A549 (cell line): ENCODE data around the gene RAD51AP2. TPM values are rescaled to one million over a fixed set of nuclear protein-coding genes. Genes with fewer than 3 reads are reported as not detected.

Experiments used
- ATAC-seq, 2 experiments: fragments of 200-7000 bp in 1 of 2; fragments of >200 bp in 1 of 2; cut with Nextera tagmentation in 1 of 2; cut with Tn5 transposase in 1 of 2; 3 replicates each; pipeline versions ENCODE4 v1.8.0 to v1.9.1; 2018 to 2020; ENCODE audit warnings: mild to moderate bottlenecking in 1 of 2, moderate library complexity in 1 of 2
- CTCF ChIA-PET: fragments of 300-600 bp; sonication (Branson Sonifier 250); formaldehyde crosslinking; extraction: SDS; loops from one replicate; lab custom pipeline; 2021; ENCODE audit warnings: antibody characterized with exemption, inconsistent platforms; lab: Yijun Ruan, JAX
- POLR2A ChIA-PET: fragments of 350-600 bp; formaldehyde crosslinking; extraction: SDS; loops from one replicate; lab custom pipeline; 2021; ENCODE audit warnings: antibody characterized with exemption, inconsistent platforms; lab: Yijun Ruan, JAX
- DNase-seq, 2 experiments: peaks; one replicate each; pipeline versions ENCODE4 v3.0.0 to v3.0.0-alpha.2; 2011 to 2016; ENCODE audit warnings: low read depth in 1 of 2, low spot score in 1 of 2
- FAIRE-seq: peaks from 2 replicates; lab custom pipeline; 2011; peaks lifted over from hg19 to GRCh38; lab: Jason Lieb, UNC
- H3K27ac ChIP-seq, 2 experiments: fragments of >200 bp; sonication (Bioruptor Twin); formaldehyde crosslinking; 3 replicates each; pipeline ENCODE4 v1.5.1; 2016 to 2017
- H3K4me1 ChIP-seq: fragments of >200 bp; sonication (Bioruptor Twin); formaldehyde crosslinking; 3 replicates; pipeline ENCODE4 v1.6.1; 2016
- H3K4me2 ChIP-seq: fragments of >200 bp; sonication (Bioruptor Twin); formaldehyde crosslinking; 3 replicates; pipeline ENCODE4 v1.6.1; 2016
- H3K4me3 ChIP-seq: fragments of >200 bp; sonication (Bioruptor Twin); formaldehyde crosslinking; 3 replicates; pipeline ENCODE4 v1.5.1; 2016
- H3K9me3 ChIP-seq: fragments of >200 bp; sonication (Bioruptor Twin); formaldehyde crosslinking; 3 replicates; pipeline ENCODE4 v1.6.1; 2016
- BHLHE40 ChIP-seq: IDR thresholded peaks from 2 replicates; pipeline ENCODE4 v1.6.1; 2012; ENCODE audit warnings: low read depth, low read length, inconsistent platforms
- CBX8 ChIP-seq: fragments of 200-600 bp; sonication (generic); IDR thresholded peaks from 2 replicates; pipeline ENCODE4 v1.6.1; 2016
- ESRRA ChIP-seq: fragments of 150-350 bp; IDR thresholded peaks from 2 replicates; pipeline ENCODE4 v1.6.1; 2014; ENCODE audit warnings: mild to moderate bottlenecking, low read length, borderline replicate concordance
- FOSB ChIP-seq: fragments of 250-450 bp; sonication (Bioruptor Pico); IDR thresholded peaks from 2 replicates; pipeline ENCODE4 v1.5.0; 2020; ENCODE audit warnings: mild to moderate bottlenecking, moderate library complexity
- FOSL2 ChIP-seq, 2 experiments: fragments of 450-650 bp in 1 of 2; fragments of >200 bp in 1 of 2; sonication (Bioruptor Twin) in 1 of 2; formaldehyde crosslinking; IDR thresholded peaks; 2 replicates each; pipeline versions ENCODE4 v1.5.0 to v1.6.1; 2016 to 2020; ENCODE audit warnings: mild to moderate bottlenecking in 1 of 2, moderate library complexity in 1 of 2
- GATA3 ChIP-seq: IDR thresholded peaks from 2 replicates; pipeline ENCODE4 v1.6.1; 2012; ENCODE audit warnings: borderline replicate concordance
- MAFK ChIP-seq: fragments of 450-650 bp; IDR thresholded peaks from 2 replicates; pipeline ENCODE4 v1.6.1; 2014; ENCODE audit not compliant: partially characterized antibody
- NFE2L2 ChIP-seq: fragments of 150-350 bp; conservative IDR thresholded peaks from 2 replicates; pipeline ENCODE4 v1.6.1; 2014; ENCODE audit warnings: low read length
- NPAS2 ChIP-seq: fragments of 250-450 bp; sonication (Bioruptor Pico); IDR thresholded peaks from 2 replicates; pipeline ENCODE4 v1.8.0; 2022; ENCODE audit warnings: mild to moderate bottlenecking, moderate library complexity, borderline replicate concordance
- RARB ChIP-seq: fragments of 250-450 bp; sonication (Bioruptor Pico); IDR thresholded peaks from 2 replicates; pipeline ENCODE4 v1.8.0; 2021; ENCODE audit warnings: mild to moderate bottlenecking, moderate library complexity
- RNF2 ChIP-seq: fragments of 200-600 bp; sonication (generic); IDR thresholded peaks from 2 replicates; pipeline ENCODE4 v1.6.1; 2016; ENCODE audit warnings: low read depth, mild to moderate bottlenecking, antibody characterized with exemption, moderate library complexity, borderline replicate concordance
- ZC3H11A ChIP-seq: fragments of 450-650 bp; IDR thresholded peaks from 2 replicates; pipeline ENCODE4 v1.6.1; 2014; ENCODE audit warnings: antibody characterized with exemption, mild to moderate bottlenecking
- ZFP36 ChIP-seq: fragments of 450-650 bp; IDR thresholded peaks from 2 replicates; pipeline ENCODE4 v1.6.1; 2014; ENCODE audit warnings: borderline replicate concordance; ENCODE audit not compliant: partially characterized antibody
- ZNF302 ChIP-seq: fragments of 250-450 bp; sonication (Bioruptor Pico); IDR thresholded peaks from 2 replicates; pipeline ENCODE4 v1.9.0; 2021; ENCODE audit warnings: inconsistent platforms, mild to moderate bottlenecking, moderate library complexity
- polyA plus RNA-seq, 4 experiments: library from polyadenylated mRNA; depleted of rRNA in 3 of 4; stranded (reverse); fragments of >200 nt; fragmentation: RNase III in 1 of 4; extraction: RNeasy Plus Mini Kit Qiagen cat#74134 plus additional on column Dnase treatment in 1 of 4; gene quantifications; 2 replicates in 3 of 4; 3 replicates in 1 of 4; pipeline ENCODE4 v1.2.3, GENCODE V29; 2011 to 2017
- TF ChIP-seq, protein P1 (sequence below): fragments of >200 bp; sonication (Bioruptor Twin); formaldehyde crosslinking; IDR thresholded peaks from 3 replicates; pipeline ENCODE4 v1.5.1; 2016
- TF ChIP-seq, protein P2 (sequence below): IDR thresholded peaks from 2 replicates; pipeline ENCODE4 v1.6.1; 2012
- TF ChIP-seq, protein P3 (sequence below): fragments of 200-600 bp; sonication (generic); IDR thresholded peaks from 2 replicates; pipeline ENCODE4 v1.6.1; 2016; ENCODE audit warnings: antibody characterized with exemption, mild to moderate bottlenecking, moderate library complexity
- TF ChIP-seq, protein P4 (sequence below): fragments of 150-350 bp; IDR thresholded peaks from 2 replicates; pipeline ENCODE4 v1.6.1; 2014; ENCODE audit warnings: low read depth, mild to moderate bottlenecking, low read length
- TF ChIP-seq, protein P5 (sequence below): IDR thresholded peaks from 2 replicates; pipeline ENCODE4 v1.6.1; 2012
- TF ChIP-seq, protein P6 (sequence below): fragments of >200 bp; sonication (Bioruptor Twin); formaldehyde crosslinking; IDR thresholded peaks from 3 replicates; pipeline ENCODE4 v1.6.1; 2016

RAD51AP2 gene
- polyA plus RNA-seq, 2 of the 4 experiments (the other 2 are of a cell fraction), result not detected

DNA sequence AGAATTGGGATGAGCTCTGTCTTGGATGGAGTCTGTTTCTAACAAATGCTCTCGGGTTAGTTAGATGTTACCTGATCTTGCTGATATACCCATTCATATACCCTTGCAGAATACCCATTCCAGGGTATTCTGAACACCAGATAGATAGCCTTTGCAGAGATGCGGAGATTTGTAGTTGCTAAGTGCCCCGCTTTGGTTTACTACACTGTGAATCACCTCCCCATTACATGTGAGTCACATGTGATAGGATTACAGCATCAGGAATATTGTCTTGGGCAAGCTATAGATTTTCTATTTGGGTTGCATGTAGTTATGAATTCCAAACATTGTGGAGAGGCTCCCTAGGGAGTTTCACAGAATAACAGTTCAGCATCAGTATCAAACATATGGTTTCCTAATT, 26.0 kb upstream of the RAD51AP2 start (continued):
- TF ChIP-seq, protein P1, sequence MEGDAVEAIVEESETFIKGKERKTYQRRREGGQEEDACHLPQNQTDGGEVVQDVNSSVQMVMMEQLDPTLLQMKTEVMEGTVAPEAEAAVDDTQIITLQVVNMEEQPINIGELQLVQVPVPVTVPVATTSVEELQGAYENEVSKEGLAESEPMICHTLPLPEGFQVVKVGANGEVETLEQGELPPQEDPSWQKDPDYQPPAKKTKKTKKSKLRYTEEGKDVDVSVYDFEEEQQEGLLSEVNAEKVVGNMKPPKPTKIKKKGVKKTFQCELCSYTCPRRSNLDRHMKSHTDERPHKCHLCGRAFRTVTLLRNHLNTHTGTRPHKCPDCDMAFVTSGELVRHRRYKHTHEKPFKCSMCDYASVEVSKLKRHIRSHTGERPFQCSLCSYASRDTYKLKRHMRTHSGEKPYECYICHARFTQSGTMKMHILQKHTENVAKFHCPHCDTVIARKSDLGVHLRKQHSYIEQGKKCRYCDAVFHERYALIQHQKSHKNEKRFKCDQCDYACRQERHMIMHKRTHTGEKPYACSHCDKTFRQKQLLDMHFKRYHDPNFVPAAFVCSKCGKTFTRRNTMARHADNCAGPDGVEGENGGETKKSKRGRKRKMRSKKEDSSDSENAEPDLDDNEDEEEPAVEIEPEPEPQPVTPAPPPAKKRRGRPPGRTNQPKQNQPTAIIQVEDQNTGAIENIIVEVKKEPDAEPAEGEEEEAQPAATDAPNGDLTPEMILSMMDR, result no peak

DNA sequence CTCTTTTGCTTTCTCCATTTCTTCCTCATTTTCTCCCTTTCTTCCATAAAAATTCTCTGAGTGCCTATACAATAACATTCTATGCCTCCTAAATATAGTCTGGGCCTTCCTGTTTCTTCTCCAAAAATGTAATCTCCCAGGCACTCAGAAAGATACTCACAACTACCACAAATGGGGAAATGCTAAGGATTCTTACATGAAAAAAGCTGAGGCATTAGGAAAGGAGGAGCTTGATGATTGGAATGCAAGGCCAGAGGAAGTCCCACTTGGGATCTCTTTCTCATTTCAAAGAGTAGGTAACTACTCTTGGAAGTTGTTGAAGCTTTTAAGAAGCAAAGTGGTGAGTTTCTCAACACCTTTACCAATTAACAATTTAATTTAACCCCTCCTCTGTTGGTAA, 25.6 kb upstream of the RAD51AP2 start:
- ChIA-PET CTCF (interaction anchor here (0.8 kb wide), 1 partner anchor 9 kb away, joined by 4 read pairs; no protein-coding TSS in a partner anchor), POLR2A (no interaction called here)
- Histone ChIP-seq H3K4me2 (no peak overlapping the region), H3K4me3 (no peak overlapping the region), H3K4me1 (peaks cover 6% of the 10 kb centered on the region; the same call in 1 of the 3 replicates), H3K9me3 (no peaks in the 10 kb centered on the region), H3K27ac (no peak overlapping the region)
- ATAC-seq (no peak), FAIRE-seq (no peak), DNase-seq (no peak)
- TF ChIP-seq ZC3H11A (no peak), RARB (no peak), GATA3 (no peak), NPAS2 (CRISPR knock-in tag) (no peak), MAFK (no peak), FOSL2 (IDR thresholded peaks at IDR 0.05) (no peak), FOSL2 (CRISPR knock-in tag; IDR thresholded peaks at IDR 0.05) (no peak), BHLHE40 (no peak), FOSB (no peak), ZFP36 (no peak), ZNF302 (CRISPR knock-in tag) (no peak), ESRRA (no peak), CBX8 (no peak), NFE2L2 (no peak), RNF2 (no peak)
- TF ChIP-seq, protein P2, sequence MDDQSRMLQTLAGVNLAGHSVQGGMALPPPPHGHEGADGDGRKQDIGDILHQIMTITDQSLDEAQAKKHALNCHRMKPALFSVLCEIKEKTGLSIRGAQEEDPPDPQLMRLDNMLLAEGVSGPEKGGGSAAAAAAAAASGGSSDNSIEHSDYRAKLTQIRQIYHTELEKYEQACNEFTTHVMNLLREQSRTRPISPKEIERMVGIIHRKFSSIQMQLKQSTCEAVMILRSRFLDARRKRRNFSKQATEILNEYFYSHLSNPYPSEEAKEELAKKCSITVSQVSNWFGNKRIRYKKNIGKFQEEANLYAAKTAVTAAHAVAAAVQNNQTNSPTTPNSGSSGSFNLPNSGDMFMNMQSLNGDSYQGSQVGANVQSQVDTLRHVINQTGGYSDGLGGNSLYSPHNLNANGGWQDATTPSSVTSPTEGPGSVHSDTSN, result no peak
- TF ChIP-seq, protein P3, sequence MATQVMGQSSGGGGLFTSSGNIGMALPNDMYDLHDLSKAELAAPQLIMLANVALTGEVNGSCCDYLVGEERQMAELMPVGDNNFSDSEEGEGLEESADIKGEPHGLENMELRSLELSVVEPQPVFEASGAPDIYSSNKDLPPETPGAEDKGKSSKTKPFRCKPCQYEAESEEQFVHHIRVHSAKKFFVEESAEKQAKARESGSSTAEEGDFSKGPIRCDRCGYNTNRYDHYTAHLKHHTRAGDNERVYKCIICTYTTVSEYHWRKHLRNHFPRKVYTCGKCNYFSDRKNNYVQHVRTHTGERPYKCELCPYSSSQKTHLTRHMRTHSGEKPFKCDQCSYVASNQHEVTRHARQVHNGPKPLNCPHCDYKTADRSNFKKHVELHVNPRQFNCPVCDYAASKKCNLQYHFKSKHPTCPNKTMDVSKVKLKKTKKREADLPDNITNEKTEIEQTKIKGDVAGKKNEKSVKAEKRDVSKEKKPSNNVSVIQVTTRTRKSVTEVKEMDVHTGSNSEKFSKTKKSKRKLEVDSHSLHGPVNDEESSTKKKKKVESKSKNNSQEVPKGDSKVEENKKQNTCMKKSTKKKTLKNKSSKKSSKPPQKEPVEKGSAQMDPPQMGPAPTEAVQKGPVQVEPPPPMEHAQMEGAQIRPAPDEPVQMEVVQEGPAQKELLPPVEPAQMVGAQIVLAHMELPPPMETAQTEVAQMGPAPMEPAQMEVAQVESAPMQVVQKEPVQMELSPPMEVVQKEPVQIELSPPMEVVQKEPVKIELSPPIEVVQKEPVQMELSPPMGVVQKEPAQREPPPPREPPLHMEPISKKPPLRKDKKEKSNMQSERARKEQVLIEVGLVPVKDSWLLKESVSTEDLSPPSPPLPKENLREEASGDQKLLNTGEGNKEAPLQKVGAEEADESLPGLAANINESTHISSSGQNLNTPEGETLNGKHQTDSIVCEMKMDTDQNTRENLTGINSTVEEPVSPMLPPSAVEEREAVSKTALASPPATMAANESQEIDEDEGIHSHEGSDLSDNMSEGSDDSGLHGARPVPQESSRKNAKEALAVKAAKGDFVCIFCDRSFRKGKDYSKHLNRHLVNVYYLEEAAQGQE, result no peak
- TF ChIP-seq, protein P4, sequence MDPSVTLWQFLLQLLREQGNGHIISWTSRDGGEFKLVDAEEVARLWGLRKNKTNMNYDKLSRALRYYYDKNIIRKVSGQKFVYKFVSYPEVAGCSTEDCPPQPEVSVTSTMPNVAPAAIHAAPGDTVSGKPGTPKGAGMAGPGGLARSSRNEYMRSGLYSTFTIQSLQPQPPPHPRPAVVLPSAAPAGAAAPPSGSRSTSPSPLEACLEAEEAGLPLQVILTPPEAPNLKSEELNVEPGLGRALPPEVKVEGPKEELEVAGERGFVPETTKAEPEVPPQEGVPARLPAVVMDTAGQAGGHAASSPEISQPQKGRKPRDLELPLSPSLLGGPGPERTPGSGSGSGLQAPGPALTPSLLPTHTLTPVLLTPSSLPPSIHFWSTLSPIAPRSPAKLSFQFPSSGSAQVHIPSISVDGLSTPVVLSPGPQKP, result no peak
- TF ChIP-seq, protein P1, result no peak
- TF ChIP-seq, protein P5, sequence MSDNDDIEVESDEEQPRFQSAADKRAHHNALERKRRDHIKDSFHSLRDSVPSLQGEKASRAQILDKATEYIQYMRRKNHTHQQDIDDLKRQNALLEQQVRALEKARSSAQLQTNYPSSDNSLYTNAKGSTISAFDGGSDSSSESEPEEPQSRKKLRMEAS, result no peak
- TF ChIP-seq, protein P6, sequence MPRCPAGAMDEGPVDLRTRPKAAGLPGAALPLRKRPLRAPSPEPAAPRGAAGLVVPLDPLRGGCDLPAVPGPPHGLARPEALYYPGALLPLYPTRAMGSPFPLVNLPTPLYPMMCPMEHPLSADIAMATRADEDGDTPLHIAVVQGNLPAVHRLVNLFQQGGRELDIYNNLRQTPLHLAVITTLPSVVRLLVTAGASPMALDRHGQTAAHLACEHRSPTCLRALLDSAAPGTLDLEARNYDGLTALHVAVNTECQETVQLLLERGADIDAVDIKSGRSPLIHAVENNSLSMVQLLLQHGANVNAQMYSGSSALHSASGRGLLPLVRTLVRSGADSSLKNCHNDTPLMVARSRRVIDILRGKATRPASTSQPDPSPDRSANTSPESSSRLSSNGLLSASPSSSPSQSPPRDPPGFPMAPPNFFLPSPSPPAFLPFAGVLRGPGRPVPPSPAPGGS, result no peak
